ENCODE measurements around the gene NUPR1. TPM values are rescaled to one million over a fixed set of nuclear protein-coding genes. Genes with fewer than 3 reads are reported as not detected.

NUPR1 gene
- total RNA-seq, 1 experiment from 2014 or later, result 2.2 TPM

- intact Hi-C loops (cut with micrococcal nuclease), result no loop called here
- no peaks in the 10 kb centered on the region for H3K27me3 ChIP-seq (ENCODE audit: insufficient read depth, low read length)
These were observed 42.7 kb downstream of the NUPR1 start for GRCh38 chr16:28495795-28496749.

More at GRCh38 chr16:28495795-28496749, 42.7 kb downstream of the NUPR1 start:
- Histone ChIP-seq H3K9me3 (ENCODE audit: control insufficient read depth in 1 of 2, insufficient read depth in 1 of 2, low read depth in 1 of 2, low read length in 2 of 2) (no peaks in the 10 kb centered on the region), H3K4me1 (ENCODE audit: control insufficient read depth in 1 of 2, insufficient read depth in 2 of 2, low read length in 2 of 2) (peaks cover 0 to 10% of the 10 kb centered on the region in 2 experiments; a peak in 2 of 4 replicates), H3K36me3 (ENCODE audit: control insufficient read depth in 1 of 2, insufficient read depth in 2 of 2, low read length in 2 of 2) (no peaks in the 10 kb centered on the region), H3K4me2 (ENCODE audit: low read length) (no peak overlapping the region), H3K9me2 (ENCODE audit: insufficient read depth) (no peaks in the 10 kb centered on the region), H3K9ac (ENCODE audit: low read length) (no peak overlapping the region), H2AFZ (ENCODE audit: low read depth, low read length, poor library complexity, severe bottlenecking) (no peak overlapping the region), H4K20me1 (ENCODE audit: insufficient read depth) (no peaks in the 10 kb centered on the region), H3K4me3 (replicated peaks in 1 of 2; ENCODE audit: low read depth in 1 of 2, low read length in 2 of 2) (no peak overlapping the region), H3K27ac (ENCODE audit: low read depth, low read length) (no peak overlapping the region), H3K79me2 (ENCODE audit: insufficient read depth, low read length) (peaks cover 4% of the 10 kb centered on the region; the same call in 1 of the 2 replicates)
- POLR2A ChIA-PET, result no interaction called here
- no TSS peak for BruUV-seq (replicated peaks)
- no peak for TF ChIP-seq CBX3 (IDR thresholded peaks at IDR 0.05; ENCODE audit: low read depth)
- no peak for TF ChIP-seq JUND (IDR thresholded peaks at IDR 0.05)
- TF ChIP-seq ZFX (IDR thresholded peaks at IDR 0.05), result no peak
- no peak for TF ChIP-seq EZH2 (IDR thresholded peaks at IDR 0.05)
- no peak for TF ChIP-seq RAD21 (IDR thresholded peaks at IDR 0.05; ENCODE audit: low read depth)
- TF ChIP-seq FOSL1 (IDR thresholded peaks at IDR 0.05; ENCODE audit: low read depth), result no peak
- TF ChIP-seq CTCF (IDR thresholded peaks at IDR 0.05 in 2 of 3, conservative IDR thresholded peaks at IDR 0.05 in 1 of 3; ENCODE audit: borderline replicate concordance in 1 of 3, insufficient read depth in 1 of 3, low read depth in 2 of 3, low read length in 2 of 3), result no peak
- TF ChIP-seq SRF (IDR thresholded peaks at IDR 0.05; ENCODE audit: low read depth), result no peak
- no peak for TF ChIP-seq EZH2phosphoT487 (IDR thresholded peaks at IDR 0.05; ENCODE audit: borderline replicate concordance)
- no peak for TF ChIP-seq TCF7L2 (IDR thresholded peaks at IDR 0.05; ENCODE audit: borderline replicate concordance, extremely low read depth, insufficient read depth, insufficient read length)
- no peak for TF ChIP-seq POLR2A (IDR thresholded peaks at IDR 0.05; ENCODE audit: borderline replicate concordance, extremely low read depth, insufficient read depth, insufficient read length)
- TF ChIP-seq MAX (IDR thresholded peaks at IDR 0.05), result no peak
- no peak for TF ChIP-seq SIN3A (IDR thresholded peaks at IDR 0.05; ENCODE audit: low read depth)
- TF ChIP-seq YY1 (IDR thresholded peaks at IDR 0.05; ENCODE audit: extremely low read depth, insufficient replicate concordance, low read depth, low read length), result no peak
- no peak for TF ChIP-seq CEBPB (IDR thresholded peaks at IDR 0.05; ENCODE audit: low read depth)
- CTCF ChIA-PET, result no interaction called here
- RAD21 ChIA-PET (ENCODE audit: low non-redundant PET in 1 of 2, low total read pairs in 2 of 2, uncharacterized antibody in 2 of 2, unreplicated experiment in 2 of 2), result no interaction called here
- DNase-seq (ENCODE audit: low read depth, low spot score) (no peak), ATAC-seq (no peak)

Data from HCT116 (cell line).